H1 (cell line): ENCODE data around the gene MYH6. TPM values are rescaled to one million over a fixed set of nuclear protein-coding genes. Genes with fewer than 3 reads are reported as not detected.

Experiments used
- CREB1 ChIP-seq: IDR thresholded peaks from 2 replicates; pipeline ENCODE4 v1.6.1; 2012; ENCODE audit warnings: inconsistent platforms
- CTBP2 ChIP-seq: IDR thresholded peaks from 2 replicates; pipeline ENCODE4 v1.7.0; 2011; ENCODE audit warnings: borderline replicate concordance, mild to moderate bottlenecking, moderate library complexity, mixed read lengths, low read length; ENCODE audit not compliant: insufficient read depth, insufficient read length
- EGR1 ChIP-seq: IDR thresholded peaks from 2 replicates; pipeline ENCODE4 v1.6.1; 2011; ENCODE audit warnings: low read depth, low read length, borderline replicate concordance
- HDAC2 ChIP-seq, 2 experiments: fragments of 300-600 bp in 1 of 2; sonication (generic) in 1 of 2; IDR thresholded peaks; 2 replicates each; pipeline ENCODE4 v1.6.1; 2011 to 2012; ENCODE audit warnings: low read depth in 2 of 2, low read length in 2 of 2, mild to moderate bottlenecking in 2 of 2, moderate library complexity in 2 of 2, borderline replicate concordance in 1 of 2, inconsistent platforms in 1 of 2
- POLR2AphosphoS5 ChIP-seq: IDR thresholded peaks from 2 replicates; pipeline ENCODE4 v1.6.1; 2011; ENCODE audit warnings: low read depth, low read length
- RAD21 ChIP-seq, 2 experiments: IDR thresholded peaks in 1 of 2; conservative IDR thresholded peaks in 1 of 2; 2 replicates each; pipeline ENCODE4 v1.6.1; 2011; ENCODE audit warnings: low read depth in 2 of 2, low read length in 2 of 2, improper control_type of control experiment in 1 of 2, inconsistent platforms in 1 of 2, mild to moderate bottlenecking in 1 of 2, moderate library complexity in 1 of 2
- RNF2 ChIP-seq: fragments of 200-900, 300-1000 bp; sonication (generic); IDR thresholded peaks from 2 replicates; pipeline ENCODE4 v1.7.1; 2016; ENCODE audit warnings: borderline replicate concordance, low read depth, mild to moderate bottlenecking, antibody characterized with exemption, low read length; ENCODE audit not compliant: poor library complexity, severe bottlenecking; ENCODE audit errors: missing control alignments
- RXRA ChIP-seq: IDR thresholded peaks from 2 replicates; pipeline ENCODE4 v1.6.1; 2011; ENCODE audit warnings: low read depth, mild to moderate bottlenecking, low read length, moderate library complexity; ENCODE audit not compliant: insufficient read depth
- SRF ChIP-seq: IDR thresholded peaks from 2 replicates; pipeline ENCODE4 v1.6.1; 2011; ENCODE audit warnings: mild to moderate bottlenecking, low read depth, low read length, moderate library complexity
- polyA plus RNA-seq, 7 experiments: library from polyadenylated mRNA; depleted of rRNA in 3 of 7; stranded (reverse) in 5 of 7; unstranded in 2 of 7; fragments of >200 nt in 5 of 7; fragments of 200-250 nt in 2 of 7; gene quantifications; 1 replicate in 5 of 7; 2 replicates in 1 of 7; 4 replicates in 1 of 7; pipeline versions ENCODE4 v1.2.1 to v1.2.3, GENCODE V29; 2011 to 2013; ENCODE audit warnings: missing spikeins in 2 of 7, mixed read lengths in 2 of 7
- total RNA-seq: library from RNA; stranded (reverse); fragmentation: NEBNext Ultra II Directional; extraction: Animal tissue kit (Norgen Biotek cat#: 25700); gene quantifications from 2 replicates; pipeline ENCODE4 v1.2.1, GENCODE V29; 2021

Gene MYH6
- total and polyA plus RNA-seq, 2 of the 8 experiments (the other 6 are each of a cell fraction or from before 2014, with no cell fraction given), result 0.03 TPM; not detected in 1

DNA sequence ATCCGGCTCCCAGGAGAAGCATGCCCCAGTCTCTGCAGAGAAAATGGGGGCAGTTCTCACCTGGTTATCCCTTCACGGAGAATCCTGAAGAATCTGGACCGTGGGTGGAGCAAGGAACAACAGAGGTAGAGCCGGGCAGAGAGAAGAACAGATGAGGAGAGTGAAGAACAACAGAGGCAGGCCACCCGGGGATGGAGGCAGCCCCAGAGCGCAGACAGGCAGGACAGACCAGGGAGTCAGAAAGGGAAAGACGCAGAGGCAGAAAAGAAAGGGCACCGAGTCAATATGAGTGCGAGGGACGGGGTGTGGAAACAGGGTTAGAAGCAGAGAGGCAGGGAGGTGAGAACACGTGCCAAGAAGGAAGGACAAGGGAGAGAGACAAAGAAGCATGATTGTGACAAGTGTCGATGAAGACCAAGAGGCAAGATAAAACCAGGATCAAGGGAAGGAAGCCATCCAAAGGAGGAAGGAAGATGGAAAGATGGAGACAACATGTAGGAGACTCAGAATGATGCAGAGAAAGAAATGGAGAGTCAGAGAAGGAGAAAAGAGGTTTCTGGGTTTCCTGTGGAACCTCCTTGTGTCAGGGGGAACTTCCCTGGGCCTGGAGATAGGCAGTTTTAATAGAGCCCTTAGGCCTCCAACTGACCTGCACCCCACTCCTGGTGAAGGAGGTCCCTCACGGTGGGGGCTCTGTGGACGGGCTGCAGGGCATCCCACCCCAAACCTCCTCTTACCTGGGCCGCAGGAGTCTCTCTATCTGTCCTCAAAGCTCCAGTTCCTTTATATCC lies at the start of gene MYH6 (continued):
- TF ChIP-seq RXRA (no peak), RNF2 (no peak), EGR1 (no peak), CREB1 (no peak), RAD21 (IDR thresholded peaks at IDR 0.05 in 1 of 2, conservative IDR thresholded peaks at IDR 0.05 in 1 of 2; ENCODE audit: low read depth in 2 of 2, low read length in 2 of 2) (no peak), CTBP2 (no peak), POLR2AphosphoS5 (no peak), SRF (no peak), HDAC2 (IDR thresholded peaks at IDR 0.05; ENCODE audit: borderline replicate concordance in 1 of 2, low read depth in 2 of 2, low read length in 2 of 2) (no peak)
